ENCODE measurements around the gene ATXN7L2.

ATXN7L2 gene

DNA sequence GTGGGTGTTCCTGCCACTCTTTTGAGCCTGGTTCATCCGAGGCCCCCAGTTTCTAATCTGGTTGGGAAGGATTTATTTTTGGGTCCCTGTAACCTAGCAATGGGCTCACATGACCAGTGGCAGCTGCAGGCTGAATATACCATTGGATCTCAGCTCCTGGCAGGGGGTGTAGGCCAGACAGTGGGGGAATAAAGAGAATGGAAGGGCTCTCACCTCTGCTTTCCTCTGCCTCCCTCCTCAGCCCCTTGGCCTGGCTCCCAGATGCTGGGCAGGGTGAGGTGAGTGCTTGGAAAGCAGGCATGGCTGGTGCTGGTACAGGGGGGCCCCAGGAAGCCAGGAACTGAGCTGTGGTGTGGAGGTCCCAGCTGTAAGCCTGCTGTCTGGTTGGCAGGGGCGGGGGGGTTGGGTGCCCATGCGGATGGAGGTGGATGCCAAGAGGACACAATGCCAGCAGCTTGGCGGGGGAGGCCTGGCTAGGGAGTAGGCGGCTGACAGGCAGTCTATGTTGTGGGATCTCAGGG, 52.3 kb downstream of the ATXN7L2 start:
- TF ChIP-seq CTCF (IDR thresholded peaks at IDR 0.05; ENCODE audit: insufficient read depth, low read depth, low read length, missing control alignments) = no peak
- no peak overlapping the region for H3K4me3 ChIP-seq (ENCODE audit: low read depth, low read length)
- no peak for DNase-seq (ENCODE audit: low read depth)

DNA sequence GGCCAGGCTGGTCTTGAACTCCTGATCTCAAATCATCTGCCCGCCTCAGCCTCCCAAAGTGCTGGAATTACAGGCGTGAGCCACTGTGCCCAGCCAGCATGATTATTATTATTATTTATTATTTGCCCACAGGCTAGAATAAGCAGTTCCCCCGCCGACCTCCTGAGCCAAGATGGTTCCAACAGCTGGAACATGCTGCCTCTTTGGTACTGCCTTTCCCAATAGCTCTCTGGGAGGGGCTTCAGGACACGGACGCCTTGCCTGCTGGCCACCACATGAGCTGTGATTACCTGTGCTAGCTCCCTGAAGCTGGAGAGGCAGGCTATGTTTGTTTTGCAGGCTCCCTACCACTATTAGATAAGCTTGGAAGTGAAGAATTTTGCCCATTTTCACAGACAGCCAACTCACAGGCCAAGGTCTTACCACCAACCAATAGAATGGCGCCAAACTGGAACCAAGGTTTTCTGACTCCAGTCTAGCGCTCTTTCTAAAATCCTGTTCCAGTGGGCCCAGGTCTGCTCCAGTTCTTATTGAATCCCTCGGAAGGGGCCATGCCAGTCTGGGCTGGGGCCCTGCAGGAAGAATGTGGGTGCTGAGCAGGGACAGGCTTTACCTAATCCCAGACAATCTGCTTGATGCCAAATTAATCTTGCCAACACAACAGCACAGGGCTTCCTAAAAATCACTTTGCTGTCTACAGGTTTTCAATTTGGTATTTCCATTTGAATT, 53.9 kb downstream of the ATXN7L2 start:
- no peak for DNase-seq (ENCODE audit: low read depth)
- TF ChIP-seq CTCF (IDR thresholded peaks at IDR 0.05; ENCODE audit: insufficient read depth, low read depth, low read length, missing control alignments) = no peak
- H3K4me3 ChIP-seq (ENCODE audit: low read depth, low read length) = no peak overlapping the region

GRCh38 chr1:109538827-109539555, 55.3 kb downstream of the ATXN7L2 start:
- DNase-seq (ENCODE audit: low read depth) = no peak
- no peak for TF ChIP-seq CTCF (IDR thresholded peaks at IDR 0.05; ENCODE audit: insufficient read depth, low read depth, low read length, missing control alignments)
- no peak overlapping the region for H3K4me3 ChIP-seq (ENCODE audit: low read depth, low read length)

DNA sequence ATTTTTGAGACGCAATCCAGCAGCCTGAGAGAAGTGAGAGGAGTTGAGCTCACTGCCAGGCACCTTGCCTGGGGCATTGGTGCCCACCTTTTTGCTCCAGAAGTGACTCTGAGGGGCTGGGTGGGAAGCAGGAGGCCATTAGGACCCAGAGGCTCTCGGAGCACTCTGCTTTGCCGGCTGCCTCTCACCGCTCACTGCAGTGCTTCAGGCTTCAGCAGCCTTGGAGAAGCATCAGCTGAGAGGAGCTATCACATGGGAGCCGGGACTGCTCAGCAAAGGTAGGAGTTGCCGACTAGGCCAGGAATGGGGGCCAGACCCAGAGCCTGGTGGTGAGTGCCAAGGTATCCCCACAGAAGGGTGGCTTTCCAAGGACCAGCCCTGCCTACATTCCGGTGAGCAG, 56.0 kb downstream of the ATXN7L2 start, which contains the start of gene GPR61:
TSS of gene GPR61 (plus strand) at position 197 of the 400 bp plus-strand sequence. CDS start 3,151 bp downstream, outside the sequence.
- TF ChIP-seq CTCF (IDR thresholded peaks at IDR 0.05; ENCODE audit: insufficient read depth, low read depth, low read length, missing control alignments) = no peak
- H3K4me3 ChIP-seq (ENCODE audit: low read depth, low read length) = no peak within 1 kb of the TSS
- no peak for DNase-seq (ENCODE audit: low read depth)

DNA sequence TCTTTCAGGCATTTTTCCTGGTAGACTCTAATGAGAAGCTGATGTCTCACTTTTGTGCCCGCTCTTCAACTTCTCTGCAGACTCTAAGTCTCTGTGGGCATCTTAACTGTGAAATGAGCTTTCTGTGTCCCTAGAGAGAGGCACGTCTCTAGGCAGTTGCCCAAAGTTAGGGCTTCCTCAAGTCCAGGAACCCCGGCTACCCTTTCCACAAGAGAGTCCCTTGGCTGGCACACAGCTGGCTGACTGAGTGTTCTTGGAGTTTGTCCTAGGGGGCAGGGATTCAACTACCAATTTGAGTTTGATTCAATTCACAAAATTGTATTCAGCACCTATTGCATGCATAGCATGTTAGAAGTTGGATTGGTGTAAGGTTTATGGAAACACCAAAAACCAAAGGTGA, 57.4 kb downstream of the ATXN7L2 start:
- DNase-seq (ENCODE audit: low read depth) = no peak
- no peak for TF ChIP-seq CTCF (IDR thresholded peaks at IDR 0.05; ENCODE audit: insufficient read depth, low read depth, low read length, missing control alignments)
- no peak overlapping the region for H3K4me3 ChIP-seq (ENCODE audit: low read depth, low read length)

Measured in GM12865 (cell line).